OCI-LY3 (cell line): ENCODE results near the gene EYS.

Experiments used
- H2AFZ ChIP-seq: fragments of 200-600, 300-600 bp; shearing (Covaris generic); 2 replicates; pipeline ENCODE4 v1.6.0; 2014; ENCODE audit warnings: antibody characterized with exemption, low read depth, low read length
- H3K27ac ChIP-seq: fragments of 200-600, 300-600 bp; sonication (generic); 2 replicates; pipeline ENCODE4 v1.5.1; 2014; ENCODE audit warnings: mild to moderate bottlenecking, low read length, moderate library complexity, mixed read lengths
- H3K27me3 ChIP-seq: fragments of 200-600, 300-600 bp; sonication (generic); 2 replicates; pipeline ENCODE4 v1.6.1; 2014; ENCODE audit warnings: low read depth, low read length, mixed read lengths
- H3K36me3 ChIP-seq: fragments of 200-600, 300-600 bp; sonication (generic); replicated peaks from 2 replicates; pipeline ENCODE3; 2014; ENCODE audit warnings: low read depth, low read length, mixed read lengths
- H3K4me1 ChIP-seq: fragments of 300-600, 200-600 bp; sonication (generic); 2 replicates; pipeline ENCODE4 v1.6.1; 2014; ENCODE audit warnings: low read length, mixed read lengths
- H3K4me2 ChIP-seq: fragments of 200-600, 300-600 bp; sonication (generic); 2 replicates; pipeline ENCODE4 v1.6.1; 2014; ENCODE audit warnings: low read length, mixed read lengths
- H3K4me3 ChIP-seq: fragments of 300-600, 200-600 bp; sonication (generic); 2 replicates; pipeline ENCODE4 v1.5.1; 2014; ENCODE audit warnings: antibody characterized with exemption, mild to moderate bottlenecking, low read length, moderate library complexity
- H3K79me2 ChIP-seq: fragments of 300-600, 200-600 bp; shearing (Covaris generic); 2 replicates; pipeline ENCODE4 v1.6.1; 2014; ENCODE audit warnings: mild to moderate bottlenecking, low read length, mixed read lengths
- H3K9ac ChIP-seq: fragments of 300-600, 200-600 bp; shearing (Covaris generic); 2 replicates; pipeline ENCODE4 v1.6.0; 2014; ENCODE audit warnings: mild to moderate bottlenecking, low read length, moderate library complexity
- H3K9me3 ChIP-seq: fragments of 200-600, 300-600 bp; shearing (Covaris generic); 2 replicates; pipeline ENCODE4 v1.6.1; 2014; ENCODE audit warnings: low read length, mixed read lengths; ENCODE audit not compliant: insufficient read depth
- H4K20me1 ChIP-seq: fragments of 200-600, 300-600 bp; sonication (generic); 2 replicates; pipeline ENCODE4 v1.6.1; 2016; ENCODE audit warnings: low read length, mixed read lengths; ENCODE audit not compliant: insufficient read depth
- CTCF ChIP-seq: fragments of 200-600, 300-600 bp; sonication (generic); IDR thresholded peaks from 2 replicates; pipeline ENCODE4 v1.5.1; 2014; ENCODE audit warnings: antibody characterized with exemption, low read length, low read depth
- EZH2phosphoT487 ChIP-seq: fragments of 200-600 bp; shearing (Covaris generic); IDR thresholded peaks from 2 replicates; pipeline ENCODE4 v1.6.1; 2018; ENCODE audit warnings: antibody characterized with exemption, mixed run types, low read depth

EYS gene

GRCh38 chr6:65253041-65253440, 454.0 kb downstream of the EYS start:
- Histone ChIP-seq H3K4me1 (no peaks in the 10 kb centered on the region), H3K9me3 (no peaks in the 10 kb centered on the region; the same call in 1 of the 2 replicates), H3K36me3 (no peaks in the 10 kb centered on the region), H3K79me2 (no peaks in the 10 kb centered on the region), H4K20me1 (no peaks in the 10 kb centered on the region), H3K27ac (no peak overlapping the region), H2AFZ (no peak overlapping the region), H3K4me3 (no peak overlapping the region), H3K4me2 (no peak overlapping the region), H3K27me3 (no peaks in the 10 kb centered on the region), H3K9ac (no peak overlapping the region)
- no peak for TF ChIP-seq EZH2phosphoT487
- TF ChIP-seq CTCF, result no peak

- no peaks in the 10 kb centered on the region for H3K4me1 ChIP-seq
- no peak overlapping the region for H3K9ac ChIP-seq
- no peak overlapping the region for H3K4me3 ChIP-seq
- H3K79me2 ChIP-seq, result no peaks in the 10 kb centered on the region
- no peak overlapping the region for H3K4me2 ChIP-seq
- no peaks in the 10 kb centered on the region for H3K27me3 ChIP-seq
- no peak overlapping the region for H2AFZ ChIP-seq
- no peaks in the 10 kb centered on the region for H3K9me3 ChIP-seq
- TF ChIP-seq EZH2phosphoT487, result no peak
- H3K27ac ChIP-seq, result no peak overlapping the region
- H3K36me3 ChIP-seq, result no peaks in the 10 kb centered on the region
- H4K20me1 ChIP-seq, result no peaks in the 10 kb centered on the region
These were observed 458.9 kb downstream of the EYS start for GRCh38 chr6:65248101-65248610.

- Histone ChIP-seq H3K4me3 (no peak overlapping the region), H3K79me2 (no peaks in the 10 kb centered on the region), H3K36me3 (no peaks in the 10 kb centered on the region), H3K4me2 (no peak overlapping the region), H2AFZ (no peak overlapping the region), H3K27ac (no peak overlapping the region), H3K9ac (no peak overlapping the region), H3K4me1 (peaks cover 15% of the 10 kb centered on the region), H3K27me3 (no peaks in the 10 kb centered on the region), H3K9me3 (no peaks in the 10 kb centered on the region), H4K20me1 (no peaks in the 10 kb centered on the region)
- TF ChIP-seq EZH2phosphoT487 (no peak), CTCF (no peak)
These were observed 475.4 kb downstream of the EYS start for GRCh38 chr6:65231616-65232015.

- H3K27me3 ChIP-seq, result no peaks in the 10 kb centered on the region
- H3K9me3 ChIP-seq, result no peaks in the 10 kb centered on the region
- peaks cover 15% of the 10 kb centered on the region for H3K4me1 ChIP-seq
- TF ChIP-seq CTCF, result no peak
- no peak for TF ChIP-seq EZH2phosphoT487
- H3K79me2 ChIP-seq, result no peaks in the 10 kb centered on the region
- H3K27ac ChIP-seq, result no peak overlapping the region
- no peak overlapping the region for H2AFZ ChIP-seq
- H3K4me2 ChIP-seq, result no peak overlapping the region
- H3K36me3 ChIP-seq, result no peaks in the 10 kb centered on the region
- H4K20me1 ChIP-seq, result no peaks in the 10 kb centered on the region
- H3K4me3 ChIP-seq, result no peak overlapping the region
- H3K9ac ChIP-seq, result no peak overlapping the region
These were observed 477.2 kb downstream of the EYS start for GRCh38 chr6:65229825-65230224.

- Histone ChIP-seq H3K4me3 (no peak overlapping the region), H3K9ac (no peak overlapping the region), H3K79me2 (no peaks in the 10 kb centered on the region), H3K4me1 (no peaks in the 10 kb centered on the region), H3K9me3 (no peaks in the 10 kb centered on the region), H3K36me3 (no peaks in the 10 kb centered on the region), H3K27me3 (no peaks in the 10 kb centered on the region), H3K27ac (no peak overlapping the region), H3K4me2 (no peak overlapping the region), H2AFZ (no peak overlapping the region), H4K20me1 (no peaks in the 10 kb centered on the region)
- TF ChIP-seq EZH2phosphoT487 (no peak), CTCF (no peak)
These were observed 485.9 kb downstream of the EYS start for GRCh38 chr6:65221153-65221552.
